VCaP (cell line): ENCODE measurements around the gene SSR1.
A peak's percentile ranks its signal among the peaks of the same experiment; 100 is the strongest.

Experiments used
- H3K27ac ChIP-seq: fragments of 450-650 bp; 2 replicates; pipeline ENCODE4 v1.5.1; 2017
- TF ChIP-seq, protein P1 (sequence below): fragments of 450-650 bp; conservative IDR thresholded peaks from 2 replicates; pipeline ENCODE4 v1.5.1; 2017; ENCODE audit warnings: mild to moderate bottlenecking, moderate library complexity

Gene SSR1

DNA sequence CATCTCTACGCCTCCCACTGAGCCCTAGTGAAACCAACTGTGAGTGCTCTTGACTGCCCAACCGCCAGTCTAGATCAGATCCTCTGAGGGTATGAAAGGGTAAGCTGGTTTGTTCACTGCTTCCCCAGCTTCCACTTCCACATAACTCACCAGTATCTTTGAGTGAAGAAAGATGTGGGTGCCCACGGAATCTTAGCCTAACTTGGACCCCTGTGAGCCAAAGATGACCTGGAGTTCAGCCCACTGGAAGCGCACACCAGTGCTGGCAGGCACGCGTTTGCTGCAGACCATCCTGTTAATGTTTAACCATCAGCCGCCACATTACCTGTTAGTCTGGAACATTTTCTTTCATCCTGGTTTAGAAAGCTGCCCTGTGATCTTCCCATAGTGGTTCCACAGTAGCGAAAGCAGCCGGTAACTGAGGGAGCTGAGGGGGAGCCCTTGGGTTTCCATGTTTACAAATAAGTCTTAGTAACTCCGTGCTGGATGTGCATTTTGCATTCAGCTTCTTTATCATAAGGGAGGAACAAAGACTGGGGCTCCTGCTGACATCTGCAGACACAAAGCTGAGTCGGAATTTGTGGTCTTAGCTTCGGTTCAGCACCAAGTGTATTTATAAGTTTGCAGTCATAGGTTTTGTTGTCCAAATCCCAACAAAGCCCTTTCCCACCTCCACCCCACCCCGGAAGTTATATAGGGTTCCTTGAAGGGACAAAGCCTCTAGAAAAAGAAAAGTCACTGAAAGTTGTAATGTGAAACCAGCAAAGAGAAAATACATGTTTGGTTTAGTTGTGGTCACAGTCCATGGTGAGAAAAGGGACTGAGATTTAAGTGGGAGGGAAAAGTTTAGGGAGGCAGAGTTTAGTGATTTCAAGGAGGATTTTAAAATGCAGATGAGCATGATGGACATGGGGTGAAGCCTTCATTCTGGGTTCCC is 71.0 kb downstream of the SSR1 start:
- TF ChIP-seq, protein P1, sequence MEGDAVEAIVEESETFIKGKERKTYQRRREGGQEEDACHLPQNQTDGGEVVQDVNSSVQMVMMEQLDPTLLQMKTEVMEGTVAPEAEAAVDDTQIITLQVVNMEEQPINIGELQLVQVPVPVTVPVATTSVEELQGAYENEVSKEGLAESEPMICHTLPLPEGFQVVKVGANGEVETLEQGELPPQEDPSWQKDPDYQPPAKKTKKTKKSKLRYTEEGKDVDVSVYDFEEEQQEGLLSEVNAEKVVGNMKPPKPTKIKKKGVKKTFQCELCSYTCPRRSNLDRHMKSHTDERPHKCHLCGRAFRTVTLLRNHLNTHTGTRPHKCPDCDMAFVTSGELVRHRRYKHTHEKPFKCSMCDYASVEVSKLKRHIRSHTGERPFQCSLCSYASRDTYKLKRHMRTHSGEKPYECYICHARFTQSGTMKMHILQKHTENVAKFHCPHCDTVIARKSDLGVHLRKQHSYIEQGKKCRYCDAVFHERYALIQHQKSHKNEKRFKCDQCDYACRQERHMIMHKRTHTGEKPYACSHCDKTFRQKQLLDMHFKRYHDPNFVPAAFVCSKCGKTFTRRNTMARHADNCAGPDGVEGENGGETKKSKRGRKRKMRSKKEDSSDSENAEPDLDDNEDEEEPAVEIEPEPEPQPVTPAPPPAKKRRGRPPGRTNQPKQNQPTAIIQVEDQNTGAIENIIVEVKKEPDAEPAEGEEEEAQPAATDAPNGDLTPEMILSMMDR = no peak
- H3K27ac ChIP-seq = peak overlapping the region; percentile 78

DNA sequence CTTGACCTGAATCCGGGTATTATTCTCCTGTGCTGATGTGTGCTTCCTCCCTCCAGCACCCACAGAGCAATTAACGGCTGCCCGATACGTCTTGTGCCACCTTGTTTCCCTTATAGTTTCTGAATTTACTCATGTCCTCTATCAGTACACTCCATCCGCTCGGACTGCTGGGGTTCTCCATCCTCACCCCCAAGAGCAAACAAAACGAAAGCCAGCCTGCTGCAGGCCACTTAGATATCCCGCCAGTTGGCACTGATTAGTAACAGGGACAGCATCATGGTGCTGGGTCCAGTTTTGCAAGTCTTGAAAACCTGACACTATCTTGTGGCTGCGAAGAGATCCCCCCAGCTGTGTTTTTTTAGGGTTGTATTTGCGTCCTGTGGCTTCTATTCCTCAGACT is 71.8 kb downstream of the SSR1 start:
- H3K27ac ChIP-seq = peak overlapping the region; percentile 78
- TF ChIP-seq, protein P1 = no peak

DNA sequence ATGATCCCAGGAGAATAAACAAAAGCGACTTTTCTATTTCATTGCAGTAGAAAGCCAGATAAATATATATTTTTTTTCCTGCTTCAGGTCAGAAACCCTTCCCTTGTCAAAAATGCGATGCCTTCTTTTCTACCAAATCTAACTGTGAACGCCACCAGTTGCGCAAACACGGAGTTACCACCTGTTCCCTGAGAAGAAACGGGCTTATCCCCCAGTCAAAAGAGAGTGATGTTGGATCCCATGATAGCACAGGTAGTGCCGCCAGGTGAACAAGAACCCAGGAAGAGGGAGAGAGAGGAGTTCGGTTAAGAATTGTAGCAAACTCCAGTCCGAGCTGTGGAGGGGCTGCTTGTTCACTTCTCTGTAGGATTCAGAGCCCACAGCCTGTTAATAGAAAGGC is 72.6 kb downstream of the SSR1 start:
- peak overlapping the region; percentile 78 for H3K27ac ChIP-seq
- TF ChIP-seq, protein P1 = no peak

DNA sequence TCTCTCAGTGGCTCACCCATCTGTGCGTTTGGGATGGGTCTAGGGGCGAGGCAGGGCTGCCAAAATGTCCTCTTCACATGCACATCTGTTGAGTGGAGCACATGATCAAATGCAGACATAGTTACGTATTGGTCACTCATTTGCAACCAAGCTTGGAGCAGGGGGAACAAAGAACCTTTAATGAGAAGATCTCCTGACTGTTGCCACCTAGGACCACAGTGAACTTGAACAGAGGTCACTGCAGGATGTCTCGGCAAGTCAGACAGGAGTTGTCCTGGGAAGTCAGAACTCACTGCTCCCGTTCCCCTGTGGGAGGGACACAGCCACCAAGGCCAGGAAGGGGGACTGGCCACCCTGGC is 73.4 kb downstream of the SSR1 start:
- TF ChIP-seq, protein P1 = no peak
- peak overlapping the region; percentile 78 for H3K27ac ChIP-seq

DNA sequence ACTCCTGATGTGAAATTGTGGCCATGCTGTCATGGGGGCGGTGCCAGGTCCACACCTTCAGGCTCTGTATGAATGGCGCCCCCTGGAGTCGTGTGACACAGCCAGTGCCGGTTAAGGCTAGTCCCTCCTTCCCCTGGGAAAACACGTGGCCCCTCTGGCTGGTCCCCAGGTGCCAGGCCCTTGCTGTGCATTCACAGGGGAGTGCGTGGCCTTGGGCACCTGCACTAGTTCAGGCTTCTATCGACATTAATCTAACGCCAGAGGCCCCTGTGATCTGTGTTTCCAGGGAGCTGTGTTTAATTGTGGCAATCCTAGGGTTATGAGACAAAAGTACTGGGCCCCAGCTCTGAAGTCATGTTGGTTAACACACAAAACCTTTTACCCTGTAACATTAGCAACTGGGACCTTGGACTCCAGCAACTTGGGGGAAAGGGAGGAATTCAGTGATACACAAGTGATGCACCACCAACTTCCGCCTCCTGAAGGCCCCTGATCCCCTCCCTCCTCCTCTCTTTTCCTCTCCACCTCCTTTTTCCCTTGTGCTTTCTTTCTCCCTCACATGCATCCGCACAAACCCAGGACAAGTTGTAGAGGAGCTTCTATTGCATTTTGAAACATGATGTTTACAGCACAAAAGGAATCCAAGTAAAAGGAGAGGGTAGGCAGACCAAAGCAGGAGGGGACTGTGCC is 74.0 kb downstream of the SSR1 start:
- TF ChIP-seq, protein P1 = peak; percentile 54
- H3K27ac ChIP-seq = peak overlapping the region; percentile 78; the same call in 1 of the 2 replicates

DNA sequence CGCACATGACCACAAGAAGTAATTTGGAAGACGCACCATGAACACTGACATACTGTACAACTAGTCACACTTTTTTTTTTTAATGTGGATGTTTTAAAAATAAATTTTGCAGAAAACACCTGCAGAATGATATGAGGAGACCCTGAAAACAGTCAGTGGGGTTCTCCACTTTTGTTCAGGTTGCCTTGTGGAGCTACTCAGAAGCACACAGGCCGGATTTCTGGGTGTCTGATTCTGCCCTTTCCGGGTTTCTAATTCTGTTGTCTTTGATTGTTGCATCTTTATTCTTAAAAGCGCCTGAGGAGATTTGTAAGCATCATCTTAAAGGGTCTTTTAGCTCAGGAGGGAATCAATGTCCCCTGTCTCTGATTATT is 74.5 kb downstream of the SSR1 start:
- no peak overlapping the region; the same call in 1 of the 2 replicates for H3K27ac ChIP-seq
- TF ChIP-seq, protein P1 = no peak

DNA sequence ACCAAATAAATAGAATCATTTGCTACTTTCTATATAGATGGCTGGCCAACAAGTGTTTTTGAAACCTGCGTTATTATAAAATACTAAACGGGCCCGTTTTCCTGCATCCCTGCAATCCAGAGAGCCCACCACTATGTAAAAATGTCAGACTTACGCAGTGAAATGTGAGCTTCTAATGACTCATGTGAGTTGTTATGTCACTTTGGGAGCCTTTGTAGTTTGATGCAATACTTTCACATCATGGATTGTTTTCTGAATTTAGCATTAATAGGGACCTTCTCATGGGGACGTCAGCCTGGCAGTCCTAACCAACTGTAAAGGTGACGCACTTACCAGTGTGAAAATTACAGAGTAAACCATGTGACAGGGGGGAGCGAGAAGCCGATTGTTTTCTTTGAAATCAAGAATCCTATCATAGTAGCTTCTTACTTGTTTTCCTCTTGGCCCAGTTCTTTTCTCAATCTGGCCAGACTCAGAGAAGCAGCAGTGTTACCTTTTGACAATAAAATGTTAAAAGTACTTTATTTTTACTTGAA is 75.3 kb downstream of the SSR1 start:
- TF ChIP-seq, protein P1 = no peak
- peak overlapping the region; percentile 76; the same call in 1 of the 2 replicates for H3K27ac ChIP-seq
